ENCODE measurements around the gene CYP27C1. TPM values are rescaled to one million over a fixed set of nuclear protein-coding genes. Genes with fewer than 3 reads are reported as not detected.

CYP27C1 gene
- total and polyA plus RNA-seq, 2 experiments from 2014 or later: 1.8 to 2.9 TPM

DNA sequence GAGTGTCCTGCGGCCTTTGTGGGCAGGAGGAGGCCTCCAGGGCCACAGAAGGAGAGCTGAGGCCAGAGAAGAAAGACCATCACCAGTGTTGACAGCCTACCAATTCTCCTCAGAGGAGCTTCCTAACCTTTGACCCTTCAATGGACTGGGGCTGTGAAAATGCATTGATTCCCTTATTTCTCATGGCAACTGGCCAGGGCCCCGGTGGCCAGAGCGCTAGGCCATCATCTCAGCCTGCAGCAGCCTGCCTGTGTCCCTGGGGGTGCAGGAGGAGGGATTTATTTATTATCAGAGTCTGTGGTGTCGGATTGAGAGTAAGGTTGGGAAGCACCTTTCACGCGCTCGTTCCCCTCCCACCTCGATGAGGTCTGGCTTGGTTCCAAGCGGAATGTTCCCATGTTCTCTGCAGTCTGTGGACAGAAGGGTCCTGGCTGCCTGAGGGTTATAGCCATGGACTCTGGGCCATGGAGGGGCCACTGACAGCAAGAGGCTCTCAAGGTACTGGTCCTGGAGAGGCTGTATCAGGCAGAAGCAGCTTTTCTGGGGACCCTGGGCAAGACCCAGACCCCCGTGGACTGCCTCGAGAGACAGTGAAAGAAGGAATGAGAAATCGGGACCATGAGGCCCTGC, 53.8 kb downstream of the CYP27C1 start (continued):
- TF ChIP-seq, protein P1, sequence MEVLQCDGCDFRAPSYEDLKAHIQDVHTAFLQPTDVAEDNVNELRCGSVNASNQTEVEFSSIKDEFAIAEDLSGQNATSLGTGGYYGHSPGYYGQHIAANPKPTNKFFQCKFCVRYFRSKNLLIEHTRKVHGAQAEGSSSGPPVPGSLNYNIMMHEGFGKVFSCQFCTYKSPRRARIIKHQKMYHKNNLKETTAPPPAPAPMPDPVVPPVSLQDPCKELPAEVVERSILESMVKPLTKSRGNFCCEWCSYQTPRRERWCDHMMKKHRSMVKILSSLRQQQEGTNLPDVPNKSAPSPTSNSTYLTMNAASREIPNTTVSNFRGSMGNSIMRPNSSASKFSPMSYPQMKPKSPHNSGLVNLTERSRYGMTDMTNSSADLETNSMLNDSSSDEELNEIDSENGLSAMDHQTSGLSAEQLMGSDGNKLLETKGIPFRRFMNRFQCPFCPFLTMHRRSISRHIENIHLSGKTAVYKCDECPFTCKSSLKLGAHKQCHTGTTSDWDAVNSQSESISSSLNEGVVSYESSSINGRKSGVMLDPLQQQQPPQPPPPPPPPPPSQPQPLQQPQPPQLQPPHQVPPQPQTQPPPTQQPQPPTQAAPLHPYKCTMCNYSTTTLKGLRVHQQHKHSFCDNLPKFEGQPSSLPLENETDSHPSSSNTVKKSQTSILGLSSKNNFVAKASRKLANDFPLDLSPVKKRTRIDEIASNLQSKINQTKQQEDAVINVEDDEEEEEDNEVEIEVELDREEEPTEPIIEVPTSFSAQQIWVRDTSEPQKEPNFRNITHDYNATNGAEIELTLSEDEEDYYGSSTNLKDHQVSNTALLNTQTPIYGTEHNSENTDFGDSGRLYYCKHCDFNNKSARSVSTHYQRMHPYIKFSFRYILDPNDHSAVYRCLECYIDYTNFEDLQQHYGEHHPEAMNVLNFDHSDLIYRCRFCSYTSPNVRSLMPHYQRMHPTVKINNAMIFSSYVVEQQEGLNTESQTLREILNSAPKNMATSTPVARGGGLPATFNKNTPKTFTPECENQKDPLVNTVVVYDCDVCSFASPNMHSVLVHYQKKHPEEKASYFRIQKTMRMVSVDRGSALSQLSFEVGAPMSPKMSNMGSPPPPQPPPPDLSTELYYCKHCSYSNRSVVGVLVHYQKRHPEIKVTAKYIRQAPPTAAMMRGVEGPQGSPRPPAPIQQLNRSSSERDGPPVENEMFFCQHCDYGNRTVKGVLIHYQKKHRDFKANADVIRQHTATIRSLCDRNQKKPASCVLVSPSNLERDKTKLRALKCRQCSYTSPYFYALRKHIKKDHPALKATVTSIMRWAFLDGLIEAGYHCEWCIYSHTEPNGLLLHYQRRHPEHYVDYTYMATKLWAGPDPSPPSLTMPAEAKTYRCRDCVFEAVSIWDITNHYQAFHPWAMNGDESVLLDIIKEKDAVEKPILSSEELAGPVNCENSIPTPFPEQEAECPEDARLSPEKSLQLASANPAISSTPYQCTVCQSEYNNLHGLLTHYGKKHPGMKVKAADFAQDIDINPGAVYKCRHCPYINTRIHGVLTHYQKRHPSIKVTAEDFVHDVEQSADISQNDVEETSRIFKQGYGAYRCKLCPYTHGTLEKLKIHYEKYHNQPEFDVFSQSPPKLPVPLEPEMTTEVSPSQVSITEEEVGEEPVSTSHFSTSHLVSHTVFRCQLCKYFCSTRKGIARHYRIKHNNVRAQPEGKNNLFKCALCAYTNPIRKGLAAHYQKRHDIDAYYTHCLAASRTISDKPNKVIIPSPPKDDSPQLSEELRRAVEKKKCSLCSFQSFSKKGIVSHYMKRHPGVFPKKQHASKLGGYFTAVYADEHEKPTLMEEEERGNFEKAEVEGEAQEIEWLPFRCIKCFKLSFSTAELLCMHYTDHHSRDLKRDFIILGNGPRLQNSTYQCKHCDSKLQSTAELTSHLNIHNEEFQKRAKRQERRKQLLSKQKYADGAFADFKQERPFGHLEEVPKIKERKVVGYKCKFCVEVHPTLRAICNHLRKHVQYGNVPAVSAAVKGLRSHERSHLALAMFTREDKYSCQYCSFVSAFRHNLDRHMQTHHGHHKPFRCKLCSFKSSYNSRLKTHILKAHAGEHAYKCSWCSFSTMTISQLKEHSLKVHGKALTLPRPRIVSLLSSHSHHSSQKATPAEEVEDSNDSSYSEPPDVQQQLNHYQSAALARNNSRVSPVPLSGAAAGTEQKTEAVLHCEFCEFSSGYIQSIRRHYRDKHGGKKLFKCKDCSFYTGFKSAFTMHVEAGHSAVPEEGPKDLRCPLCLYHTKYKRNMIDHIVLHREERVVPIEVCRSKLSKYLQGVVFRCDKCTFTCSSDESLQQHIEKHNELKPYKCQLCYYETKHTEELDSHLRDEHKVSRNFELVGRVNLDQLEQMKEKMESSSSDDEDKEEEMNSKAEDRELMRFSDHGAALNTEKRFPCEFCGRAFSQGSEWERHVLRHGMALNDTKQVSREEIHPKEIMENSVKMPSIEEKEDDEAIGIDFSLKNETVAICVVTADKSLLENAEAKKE (CRISPR knock-in tag; IDR thresholded peaks at IDR 0.05): no peak
- TF ChIP-seq ZNF331 (CRISPR knock-in tag; IDR thresholded peaks at IDR 0.05; ENCODE audit: low read depth) (no peak), CREB1 (CRISPR knock-in tag; IDR thresholded peaks at IDR 0.05; ENCODE audit: low read depth) (no peak), EZH2phosphoT487 (IDR thresholded peaks at IDR 0.05; ENCODE audit: unreplicated experiment) (no peak)

DNA sequence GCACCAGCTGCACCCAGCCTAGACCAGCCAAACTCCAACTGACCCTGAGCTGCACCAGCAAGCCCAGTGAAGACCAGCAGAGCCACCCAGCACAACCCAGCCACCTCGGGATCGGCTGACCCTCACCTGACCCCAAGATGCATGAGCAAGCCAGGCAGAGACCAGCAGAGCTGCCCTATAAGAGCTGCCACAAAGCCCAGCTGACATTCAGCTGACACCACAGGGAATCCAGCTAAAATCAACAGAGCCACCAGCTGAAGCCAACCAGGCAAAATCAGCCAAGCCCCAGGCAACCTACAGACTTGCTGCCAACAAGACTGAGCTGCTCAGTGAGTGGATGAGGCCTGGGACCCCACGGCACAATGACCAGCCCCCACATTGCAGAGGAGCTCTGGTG, 54.6 kb downstream of the CYP27C1 start:
- no peaks in the 10 kb centered on the region for H3K79me2 ChIP-seq (replicated peaks; ENCODE audit: insufficient read depth)
- no peaks in the 10 kb centered on the region for H3K36me3 Mint-ChIP-seq (ENCODE audit: low read depth)
- H3K9me3 Mint-ChIP-seq: no peaks in the 10 kb centered on the region
- no peak overlapping the region for H3K27ac Mint-ChIP-seq
- no peaks in the 10 kb centered on the region for H3K27me3 ChIP-seq (ENCODE audit: insufficient read depth)
- H4K20me1 ChIP-seq (replicated peaks; ENCODE audit: insufficient read depth): no peaks in the 10 kb centered on the region
- H3K4me1 ChIP-seq (ENCODE audit: insufficient read depth): no peaks in the 10 kb centered on the region
- peak; percentile 77 for ATAC-seq
- peaks cover 9% of the 10 kb centered on the region for H3K27me3 Mint-ChIP-seq (ENCODE audit: insufficient read depth, low read depth, poor library complexity)
- peaks cover 15% of the 10 kb centered on the region for H3K4me1 Mint-ChIP-seq
- no peaks in the 10 kb centered on the region for H3F3A ChIP-seq (replicated peaks; ENCODE audit: low read depth)
- H3K4me3 ChIP-seq: no peak overlapping the region
- H3K9me2 ChIP-seq (ENCODE audit: insufficient read depth): no peaks in the 10 kb centered on the region
- no peak overlapping the region for H2AFZ ChIP-seq
- H3K4me2 ChIP-seq: no peak overlapping the region
- H3K36me3 ChIP-seq (ENCODE audit: insufficient read depth): no peaks in the 10 kb centered on the region
- DNase-seq (ENCODE audit: low spot score): no peak
- H3K27ac ChIP-seq (ENCODE audit: low read depth): no peak overlapping the region
- no peak overlapping the region for H3K4me3 Mint-ChIP-seq
- TF ChIP-seq JUNB (IDR thresholded peaks at IDR 0.05; ENCODE audit: unreplicated experiment) (no peak), EZH2 (IDR thresholded peaks at IDR 0.05; ENCODE audit: low read depth, unreplicated experiment) (no peak)
- TF ChIP-seq, protein P1 (CRISPR knock-in tag; IDR thresholded peaks at IDR 0.05): no peak
- TF ChIP-seq, protein P2, sequence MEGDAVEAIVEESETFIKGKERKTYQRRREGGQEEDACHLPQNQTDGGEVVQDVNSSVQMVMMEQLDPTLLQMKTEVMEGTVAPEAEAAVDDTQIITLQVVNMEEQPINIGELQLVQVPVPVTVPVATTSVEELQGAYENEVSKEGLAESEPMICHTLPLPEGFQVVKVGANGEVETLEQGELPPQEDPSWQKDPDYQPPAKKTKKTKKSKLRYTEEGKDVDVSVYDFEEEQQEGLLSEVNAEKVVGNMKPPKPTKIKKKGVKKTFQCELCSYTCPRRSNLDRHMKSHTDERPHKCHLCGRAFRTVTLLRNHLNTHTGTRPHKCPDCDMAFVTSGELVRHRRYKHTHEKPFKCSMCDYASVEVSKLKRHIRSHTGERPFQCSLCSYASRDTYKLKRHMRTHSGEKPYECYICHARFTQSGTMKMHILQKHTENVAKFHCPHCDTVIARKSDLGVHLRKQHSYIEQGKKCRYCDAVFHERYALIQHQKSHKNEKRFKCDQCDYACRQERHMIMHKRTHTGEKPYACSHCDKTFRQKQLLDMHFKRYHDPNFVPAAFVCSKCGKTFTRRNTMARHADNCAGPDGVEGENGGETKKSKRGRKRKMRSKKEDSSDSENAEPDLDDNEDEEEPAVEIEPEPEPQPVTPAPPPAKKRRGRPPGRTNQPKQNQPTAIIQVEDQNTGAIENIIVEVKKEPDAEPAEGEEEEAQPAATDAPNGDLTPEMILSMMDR (conservative IDR thresholded peaks at IDR 0.05; ENCODE audit: low read depth in 2 of 2): no peak

All from GM23338 (cell line).